Activated CD4-positive, alpha-beta T cell treated with anti-CD3 and anti-CD28 coated beads, Interleukin-10, Interleukin-2, amounts not matched to agents 100 ng/mL and 50 ng/mL, durations not matched to agents 16 hours and 8 hours (primary cell): ENCODE results near the gene PUS1.
"Not testable (repeated sequence)": the region's sequence is repeated elsewhere in the genome, so short reads cannot be mapped to it uniquely, and the experiment has no call there.

Experiments used
- DNase-seq: peaks from one replicate; pipeline ENCODE4 v3.0.0-alpha.2; 2020

Gene PUS1

GRCh38 chr12:131928711-131929580 is at the start of gene PUS1:
Gene PUS1 (plus strand): TSS chr12:131929276. CDS start chr12:131929723, 447 bp downstream.
- peak; percentile 96 for DNase-seq

GRCh38 chr12:131882804-131883520 is 46.1 kb upstream of the PUS1 start:
- DNase-seq, result no peak

DNA sequence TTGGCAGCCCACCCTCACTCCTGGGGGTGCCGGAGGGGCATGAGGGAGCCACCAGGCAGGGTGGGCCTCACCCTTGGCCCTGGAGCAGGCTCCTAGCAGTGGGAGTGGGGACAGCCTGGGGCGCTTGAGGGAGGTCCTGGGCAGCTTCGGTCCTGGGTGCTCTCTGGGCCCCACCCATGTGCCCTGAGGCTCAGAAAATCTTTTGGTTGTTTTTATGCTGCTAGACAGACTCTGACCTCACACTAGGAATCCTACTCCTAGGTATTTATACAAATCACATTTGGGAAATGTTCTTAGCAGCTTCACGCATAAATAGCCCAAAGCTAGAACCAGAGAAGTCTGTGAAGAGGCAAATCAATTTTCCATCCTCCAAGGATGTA is 45.6 kb upstream of the PUS1 start:
- DNase-seq, result no peak

GRCh38 chr12:131885076-131885475 is 44.0 kb upstream of the PUS1 start:
- not testable (repeated sequence) for DNase-seq

DNA sequence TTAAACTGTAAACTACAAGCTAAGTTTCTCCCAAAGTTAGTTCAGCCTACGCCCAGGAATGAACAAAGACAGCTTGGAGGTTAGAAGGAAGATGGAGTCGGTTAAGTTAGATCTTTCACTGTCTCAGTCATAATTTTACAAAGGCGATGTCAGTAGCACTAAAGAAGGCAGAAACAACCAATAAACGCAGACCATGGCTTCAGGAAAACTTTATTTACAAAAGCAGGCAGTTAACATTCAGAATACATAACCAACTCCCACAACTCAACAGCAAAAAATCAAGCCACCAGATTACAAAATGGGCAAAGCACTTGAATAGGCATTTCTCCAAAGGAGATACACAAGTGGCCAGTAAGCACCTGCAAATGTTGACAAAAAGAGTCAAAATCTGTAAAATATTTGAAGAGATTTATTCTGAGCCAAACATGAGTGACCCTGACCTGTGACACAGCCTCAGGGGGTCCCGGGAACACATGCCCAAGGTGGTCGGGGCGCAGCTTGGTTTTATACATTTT is 43.5 kb upstream of the PUS1 start:
- no peak for DNase-seq

DNA sequence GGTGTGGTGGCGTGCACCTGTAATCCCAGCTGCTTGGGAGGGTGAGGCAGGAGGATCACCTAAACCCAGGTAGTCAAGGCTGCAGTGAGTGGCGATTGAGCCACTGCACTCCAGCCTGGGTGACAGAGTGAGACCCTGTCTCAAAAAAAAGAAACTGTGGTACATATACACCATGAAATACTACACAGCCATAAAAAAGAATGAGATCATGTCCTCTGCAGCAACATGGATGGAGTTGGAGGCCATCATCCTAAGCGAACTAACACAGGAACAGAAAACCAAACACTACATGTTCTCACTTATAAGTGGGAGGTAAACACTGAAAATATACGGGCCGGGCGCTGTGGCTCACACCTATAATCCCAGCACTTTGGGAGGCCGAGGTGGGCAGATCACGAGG is 37.4 kb upstream of the PUS1 start:
- not testable (repeated sequence) for DNase-seq

GRCh38 chr12:131892711-131893604 is 36.1 kb upstream of the PUS1 start:
- DNase-seq, result no peak

- no peak for DNase-seq
Observed at GRCh38 chr12:131893605-131894312, 35.3 kb upstream of the PUS1 start.

GRCh38 chr12:131894313-131894860 is 34.7 kb upstream of the PUS1 start, which contains the start of gene ULK1:
Gene ULK1 (plus strand): TSS chr12:131894622. CDS start chr12:131895002, 380 bp downstream.
- DNase-seq, result peak; percentile 94

DNA sequence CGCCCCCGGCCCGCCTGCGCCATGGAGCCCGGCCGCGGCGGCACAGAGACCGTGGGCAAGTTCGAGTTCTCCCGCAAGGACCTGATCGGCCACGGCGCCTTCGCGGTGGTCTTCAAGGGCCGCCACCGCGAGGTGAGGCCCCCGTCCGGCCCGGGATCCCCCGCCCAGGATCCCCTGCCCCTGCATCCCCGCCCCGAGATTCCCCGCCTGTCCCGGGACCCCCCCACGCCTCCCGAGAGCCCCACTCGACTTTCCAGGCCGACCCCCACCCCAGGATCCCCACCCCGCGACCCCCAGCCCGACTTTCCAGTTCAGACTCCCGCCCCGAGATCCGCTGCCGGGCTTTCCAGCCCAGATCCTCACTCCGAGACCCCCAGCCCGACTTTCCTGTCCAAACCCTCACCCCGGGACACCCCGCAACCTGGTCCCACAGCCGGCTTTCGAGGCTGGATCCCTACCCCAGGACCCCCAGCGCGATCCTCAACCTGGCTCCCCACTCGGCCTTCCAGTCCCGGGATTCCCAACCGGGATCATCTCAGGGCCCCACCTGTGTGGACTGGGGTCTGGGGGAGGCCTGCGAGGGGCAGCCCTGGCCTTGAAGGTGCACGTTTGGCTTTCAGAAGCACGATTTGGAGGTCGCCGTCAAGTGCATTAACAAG is 34.0 kb upstream of the PUS1 start:
- no peak for DNase-seq

DNA sequence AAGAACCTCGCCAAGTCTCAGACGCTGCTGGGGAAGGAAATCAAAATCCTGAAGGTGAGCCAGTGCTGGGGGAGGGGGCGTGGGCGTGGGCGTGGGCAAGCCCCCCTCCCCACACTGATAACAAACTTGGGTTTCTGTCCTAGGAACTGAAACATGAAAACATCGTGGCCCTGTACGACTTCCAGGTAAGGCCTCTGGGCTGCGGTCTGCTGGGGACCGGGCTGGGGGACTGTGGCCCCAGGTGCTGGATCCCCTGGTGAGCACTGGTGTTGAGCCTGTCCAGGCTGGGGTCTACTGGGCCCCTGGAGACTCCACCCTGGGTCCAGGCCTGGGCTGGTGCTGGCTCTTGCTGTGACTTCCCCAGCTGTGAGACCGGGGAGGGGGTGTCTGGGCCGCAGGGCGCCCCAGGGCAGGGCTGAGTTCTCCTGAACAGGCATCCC is 33.4 kb upstream of the PUS1 start:
- no peak for DNase-seq

- peak; percentile 75 for DNase-seq
Observed at GRCh38 chr12:131896080-131896810, 32.8 kb upstream of the PUS1 start.

DNA sequence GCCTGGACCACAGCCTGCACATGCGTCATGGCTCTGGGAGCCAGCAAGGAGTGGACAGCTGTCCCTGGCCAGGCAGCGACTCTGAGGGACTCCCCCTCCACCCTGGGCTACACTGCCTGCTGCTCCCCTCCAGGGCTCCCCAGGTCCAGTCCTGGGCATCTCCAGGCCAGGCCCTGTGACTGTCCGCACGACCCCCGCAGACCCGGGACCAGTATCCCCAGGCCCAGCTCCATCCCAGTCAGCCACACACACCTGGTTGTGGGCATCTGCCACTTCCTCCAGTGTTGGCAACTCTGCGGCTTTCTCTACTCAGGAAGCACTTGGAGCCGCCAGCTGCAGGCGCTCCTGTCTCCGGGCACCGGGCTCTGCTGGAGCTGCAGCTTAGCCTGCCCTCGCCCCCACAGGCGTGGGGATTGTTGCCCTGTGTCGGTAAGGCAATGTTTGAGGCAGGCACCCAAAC is 32.2 kb upstream of the PUS1 start:
- no peak for DNase-seq

GRCh38 chr12:131897276-131897675 is 31.8 kb upstream of the PUS1 start:
- no peak for DNase-seq

DNA sequence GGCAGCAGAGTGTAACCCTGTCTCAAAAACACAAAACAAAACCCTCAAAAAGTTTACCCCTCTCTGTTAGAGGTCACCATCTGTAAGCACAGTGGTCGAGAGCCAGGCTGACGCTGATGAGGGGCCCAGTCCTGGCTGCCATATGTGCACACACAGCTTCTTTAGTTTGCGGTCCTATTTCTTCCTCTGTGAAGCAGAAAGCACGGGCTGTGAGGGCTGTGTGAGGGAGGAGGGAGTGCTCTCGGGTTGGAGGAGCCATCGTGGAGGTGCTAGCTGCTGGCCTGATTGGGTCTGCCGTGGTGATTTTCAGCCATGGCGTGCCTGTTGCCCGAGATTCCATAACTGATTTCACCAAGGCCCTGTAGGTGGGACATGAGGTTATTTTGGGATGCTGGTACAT is 31.2 kb upstream of the PUS1 start:
- DNase-seq, result no peak

- no peak for DNase-seq
Observed at GRCh38 chr12:131900397-131900796, 28.7 kb upstream of the PUS1 start.

DNA sequence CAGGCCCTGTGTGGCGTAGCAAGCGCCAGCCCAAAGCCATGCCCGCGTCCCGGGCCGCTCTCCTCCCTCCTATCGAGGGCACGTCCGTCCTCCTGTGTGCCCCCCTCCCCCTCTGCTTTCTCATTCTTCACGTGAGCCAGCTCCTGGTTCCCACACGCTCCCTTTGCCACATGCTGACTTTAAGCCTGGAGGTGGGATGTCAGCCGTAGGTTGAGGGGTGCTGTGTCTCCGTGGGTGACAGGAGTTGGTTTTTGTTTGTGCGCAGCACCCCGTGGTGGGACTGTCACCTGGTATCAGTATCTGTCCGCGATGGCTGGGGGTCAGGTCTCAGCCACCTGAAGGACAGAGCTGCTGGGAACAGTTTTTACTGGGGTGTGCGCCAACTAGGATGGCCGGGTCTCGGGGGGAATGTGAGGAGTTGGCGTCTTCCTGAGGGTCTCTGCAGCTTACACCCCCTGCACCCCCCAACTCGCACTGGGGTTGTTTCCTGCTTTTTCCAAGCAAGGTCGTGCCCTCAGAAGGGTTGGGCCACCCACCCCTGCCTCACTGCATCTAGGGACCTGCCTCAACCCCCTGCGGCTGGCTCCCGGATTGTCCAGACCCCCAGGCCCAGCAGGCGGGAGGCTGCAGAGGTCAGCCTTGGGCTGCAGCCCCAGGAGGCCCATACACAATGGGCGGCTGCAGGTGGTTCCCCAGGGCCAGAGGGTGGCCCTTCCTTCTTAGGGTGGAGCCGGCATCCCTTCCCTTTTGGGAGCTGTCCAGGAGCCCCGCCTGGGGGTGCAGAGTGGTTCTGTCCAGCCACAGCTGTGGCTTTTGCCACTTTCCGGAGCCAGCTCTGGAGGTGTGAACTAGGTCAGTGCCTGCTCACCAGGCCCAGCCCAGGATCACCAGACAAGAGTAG is 27.4 kb upstream of the PUS1 start:
- no peak for DNase-seq

DNA sequence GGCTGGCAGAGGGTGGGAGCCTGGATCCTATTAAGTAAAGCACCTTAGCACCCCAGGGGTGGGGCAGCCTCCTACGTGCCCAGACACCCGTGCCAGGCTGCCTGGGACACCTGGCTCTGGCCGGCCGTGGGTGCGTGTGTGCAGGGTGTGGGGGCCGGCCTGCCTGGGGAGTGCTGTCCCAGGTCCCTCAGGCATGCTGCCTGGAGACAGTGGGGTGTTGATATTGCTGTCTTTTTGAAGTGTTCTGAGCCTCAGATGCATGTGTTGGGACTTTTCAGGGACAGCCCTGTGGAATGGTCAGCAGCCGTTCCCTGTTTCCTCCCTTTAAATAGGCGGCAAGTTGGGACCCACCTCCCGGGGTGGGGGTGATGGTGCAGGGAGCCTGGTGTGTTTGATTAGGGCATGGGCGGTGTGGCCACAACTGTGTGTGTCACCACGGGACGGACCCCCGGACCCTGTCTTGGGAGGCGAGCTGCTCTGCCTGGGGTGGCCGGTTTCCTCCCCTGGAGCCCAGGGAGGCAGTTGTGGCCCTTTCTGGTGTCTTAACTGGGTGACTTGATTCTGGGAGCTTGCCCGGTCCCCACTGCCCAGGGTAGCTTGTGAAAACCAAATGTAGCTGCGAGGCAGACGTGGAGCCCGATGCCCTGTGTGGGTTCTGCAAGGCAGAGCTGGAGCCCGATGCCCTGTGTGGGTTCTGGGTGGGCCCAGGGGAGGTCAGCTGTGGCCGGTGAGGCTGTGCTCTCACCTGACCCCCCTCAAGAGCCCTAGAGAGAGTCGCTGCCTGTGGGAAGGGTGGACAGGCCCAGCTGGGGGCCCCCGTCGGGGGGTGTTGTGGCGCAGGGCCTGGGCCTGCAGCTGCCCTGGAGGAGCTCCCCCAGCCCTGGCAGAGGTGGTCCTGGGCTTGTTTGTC is 26.5 kb upstream of the PUS1 start:
- no peak for DNase-seq
